GM12801 (cell line): ENCODE measurements around the gene MINDY4.

ENCODE experiments used
- CTCF ChIP-seq: IDR thresholded peaks from one replicate; pipeline ENCODE4 v1.5.1; 2011; ENCODE audit warnings: control low read depth; ENCODE audit not compliant: insufficient read length; ENCODE audit errors: extremely low read depth

The MINDY4 gene

GRCh38 chr7:30744075-30744417 lies 27.2 kb upstream of the MINDY4 start:
- TF ChIP-seq CTCF: no peak

- TF ChIP-seq CTCF: no peak
Observed at GRCh38 chr7:30745261-30745941, 25.8 kb upstream of the MINDY4 start.

GRCh38 chr7:30750010-30750409 lies 21.2 kb upstream of the MINDY4 start:
- no peak for TF ChIP-seq CTCF

GRCh38 chr7:30750683-30751650 lies 20.2 kb upstream of the MINDY4 start:
- TF ChIP-seq CTCF: no peak

GRCh38 chr7:30751696-30752273 lies 19.4 kb upstream of the MINDY4 start, which contains the start of gene INMT:
TSS of gene INMT (plus strand) at chr7:30752135. CDS start at chr7:30752151, 16 bp downstream.
- TF ChIP-seq CTCF: no peak

GRCh38 chr7:30752484-30752883 lies 18.7 kb upstream of the MINDY4 start:
- TF ChIP-seq CTCF: no peak

GRCh38 chr7:30752979-30753378 lies 18.2 kb upstream of the MINDY4 start:
- TF ChIP-seq CTCF: no peak
